SK-N-MC (cell line): ENCODE results near the gene TTLL11.

ENCODE experiments used
- EZH2 ChIP-seq: fragments of 200-600 bp; sonication (generic); IDR thresholded peaks from one replicate; pipeline ENCODE4 v1.6.1; 2017; ENCODE audit warnings: antibody characterized with exemption
- POLR2AphosphoS5 ChIP-seq: IDR thresholded peaks from 2 replicates; pipeline ENCODE4 v1.6.1; 2012; ENCODE audit warnings: mild to moderate bottlenecking, low read depth, low read length, borderline replicate concordance

- TF ChIP-seq EZH2 = no peak
- TF ChIP-seq POLR2AphosphoS5 = no peak
Measured at GRCh38 chr9:121815546-121816448, 277.3 kb downstream of the TTLL11 start.
